Fibroblast of skin of right biceps (primary cell): ENCODE results near the gene BCL7A.
"Not testable (repeated sequence)": the region's sequence is repeated elsewhere in the genome, so short reads cannot be mapped to it uniquely, and the experiment has no call there.

ENCODE experiments used
- DNase-seq: peaks from one replicate; pipeline ENCODE4 v3.0.0-alpha.2; 2013

The BCL7A gene

DNA sequence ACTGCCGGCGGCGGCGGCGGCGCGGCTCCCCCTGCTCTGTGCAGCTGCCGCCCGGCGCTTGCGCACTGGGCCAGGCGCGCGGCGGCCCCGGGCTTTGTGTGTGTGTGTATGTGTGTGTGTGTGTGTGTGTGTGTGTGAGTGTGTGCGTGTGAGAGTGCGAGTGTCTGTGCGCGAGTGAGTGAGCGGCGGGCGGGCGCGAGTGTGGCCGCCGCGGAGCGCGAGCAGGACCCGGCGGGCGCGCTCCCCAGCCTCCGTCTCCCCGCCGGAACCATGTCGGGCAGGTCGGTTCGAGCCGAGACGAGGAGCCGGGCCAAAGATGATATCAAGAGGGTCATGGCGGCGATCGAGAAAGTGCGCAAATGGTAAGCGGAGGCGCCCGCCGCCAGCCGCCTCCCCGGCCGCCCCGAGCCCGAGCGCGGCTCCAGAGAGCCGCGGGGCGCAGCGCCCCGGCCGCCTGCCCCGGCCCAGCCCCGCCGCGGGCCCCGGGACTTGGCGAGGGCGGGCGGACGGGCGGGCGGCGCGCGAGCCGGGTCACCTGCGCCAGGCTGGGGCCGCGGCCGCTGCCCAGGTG is at the start of gene BCL7A:
TSS of gene BCL7A (plus strand) at position 63 of the 571 bp plus-strand sequence. CDS start at position 271, 208 bp downstream.
- DNase-seq: peak; percentile 83

DNA sequence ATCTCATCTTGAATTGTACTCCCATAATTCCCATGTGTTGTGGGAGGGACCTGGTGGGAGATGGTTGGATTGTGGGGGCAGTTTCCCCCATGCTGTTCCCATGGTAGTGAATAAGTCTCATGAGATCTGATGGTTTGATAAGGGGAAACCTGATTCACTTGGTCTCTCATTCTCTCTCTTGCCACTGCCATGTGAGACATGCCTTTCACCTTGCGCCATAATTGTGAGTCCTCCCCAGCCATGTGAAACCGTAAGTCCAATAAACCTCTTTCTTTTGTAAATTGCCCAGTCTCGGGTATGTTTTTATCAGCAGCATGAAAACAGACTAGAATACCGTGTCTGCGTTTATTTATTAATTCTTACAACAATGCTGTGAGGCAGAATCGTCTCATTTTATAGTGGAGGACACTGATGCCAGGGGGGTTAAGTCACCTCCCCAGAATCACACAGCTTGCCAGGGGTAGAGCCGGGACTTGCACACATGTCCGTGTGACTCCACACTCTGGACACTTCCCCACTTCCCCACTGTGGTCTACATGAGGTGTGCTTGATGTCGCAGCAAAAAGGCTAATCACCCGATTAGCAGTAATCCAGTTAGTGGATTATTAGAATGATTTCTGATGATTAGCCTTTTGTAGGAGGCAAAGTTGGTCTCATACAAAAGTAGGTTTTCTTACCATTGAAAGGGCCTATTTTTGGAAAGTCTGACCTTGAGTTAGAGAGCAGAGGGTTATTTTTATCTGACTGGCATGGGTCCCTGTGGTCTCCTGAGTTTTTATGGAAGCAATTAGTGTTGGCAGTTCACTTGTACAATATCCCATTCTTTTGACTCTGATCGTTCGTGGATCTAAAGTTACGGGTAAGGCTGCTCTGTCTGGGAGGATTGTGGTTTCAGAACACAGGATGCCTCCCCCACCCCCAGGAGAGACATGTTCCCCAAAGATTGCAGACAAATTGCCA is 47.4 kb upstream of the BCL7A start:
- no peak for DNase-seq

DNA sequence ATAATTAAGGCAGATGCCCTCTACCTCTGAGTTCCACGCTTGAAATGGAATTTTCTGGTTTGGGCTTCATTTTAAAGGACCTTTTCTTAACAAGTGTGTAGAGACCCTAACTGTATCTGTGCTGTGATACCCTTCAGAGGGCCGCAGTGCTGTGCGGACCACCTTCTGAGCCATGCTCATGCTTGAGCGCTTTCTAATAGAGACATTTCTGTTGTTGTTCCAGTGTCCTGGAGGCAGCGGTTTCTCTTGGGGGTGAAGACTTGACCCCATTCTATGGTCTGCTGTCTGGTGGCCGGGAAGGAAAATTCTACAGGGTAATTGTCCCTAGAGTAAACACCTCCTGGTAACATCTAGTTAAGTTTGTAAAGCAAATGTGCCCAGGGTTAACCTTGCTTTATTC is 46.7 kb upstream of the BCL7A start:
- no peak for DNase-seq

DNA sequence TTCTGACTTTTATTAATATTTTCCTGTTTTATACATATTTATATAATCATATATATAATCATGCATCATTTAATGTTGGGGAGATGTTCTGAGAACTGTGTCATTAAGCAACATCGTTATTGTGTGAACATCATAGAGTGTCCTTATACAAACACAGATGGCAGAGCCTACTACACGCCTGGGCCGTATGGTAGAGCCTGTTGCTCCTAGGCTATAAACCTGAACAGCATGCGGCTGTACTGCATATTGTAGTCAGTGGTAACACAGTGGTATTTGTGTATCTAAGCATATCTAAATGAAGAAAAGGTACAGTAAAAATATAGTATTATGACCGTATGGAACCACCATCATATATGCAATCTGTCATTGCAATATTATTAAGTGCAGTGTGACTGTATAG is 44.7 kb upstream of the BCL7A start:
- DNase-seq: no peak

DNA sequence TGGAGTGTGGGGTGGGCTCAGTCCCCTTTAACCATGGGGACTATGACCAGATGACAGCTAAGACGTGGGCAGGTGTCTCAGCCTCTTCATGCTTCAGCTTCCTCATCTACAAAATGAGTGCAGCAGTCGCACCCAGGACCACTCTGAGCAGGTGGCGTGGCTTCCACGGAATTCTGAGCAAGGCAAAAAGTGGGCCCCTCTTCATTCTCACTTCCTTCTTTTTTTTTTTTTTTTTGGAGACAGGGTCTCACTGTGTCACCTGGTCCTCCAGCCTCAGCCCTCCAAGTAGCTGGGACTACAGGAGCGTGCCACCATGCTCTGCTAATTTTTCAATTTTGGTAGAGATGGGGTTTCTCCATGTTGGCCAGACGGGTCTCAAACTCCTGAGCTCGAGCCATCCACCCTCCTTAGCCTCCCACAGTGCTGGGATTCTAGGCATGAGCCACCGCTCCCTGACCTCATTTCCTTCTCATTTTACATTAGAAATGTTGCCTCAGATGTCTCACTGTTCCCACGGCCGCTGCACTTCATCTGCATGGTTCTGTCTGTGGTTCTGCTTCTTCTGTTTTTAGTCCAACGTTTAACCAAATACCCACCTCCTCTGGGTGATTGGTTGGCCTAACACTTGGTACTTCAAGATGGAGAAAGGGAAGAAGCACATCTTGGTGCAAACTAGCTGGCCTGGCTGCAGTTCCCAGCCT is 41.3 kb upstream of the BCL7A start:
- peak; percentile 42 for DNase-seq

DNA sequence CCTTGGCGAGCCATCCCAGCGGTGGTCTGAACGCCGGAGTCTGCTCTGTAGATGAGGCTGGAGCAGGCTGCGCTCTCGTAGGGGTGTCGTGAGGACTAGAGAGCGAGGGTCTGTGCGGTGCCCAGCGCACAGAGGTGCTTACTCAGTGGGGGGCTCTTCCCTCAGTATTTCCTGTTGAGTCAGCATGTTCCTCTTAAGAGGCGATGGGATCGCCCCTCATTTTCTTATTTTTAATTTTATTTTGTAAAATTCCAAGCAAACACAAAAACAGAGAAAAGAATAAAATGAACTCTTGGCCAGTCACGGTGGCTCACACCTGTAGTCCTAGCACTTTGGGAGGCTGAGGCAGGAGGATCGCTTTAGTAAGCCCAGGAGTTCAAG is 40.8 kb upstream of the BCL7A start:
- no peak for DNase-seq

DNA sequence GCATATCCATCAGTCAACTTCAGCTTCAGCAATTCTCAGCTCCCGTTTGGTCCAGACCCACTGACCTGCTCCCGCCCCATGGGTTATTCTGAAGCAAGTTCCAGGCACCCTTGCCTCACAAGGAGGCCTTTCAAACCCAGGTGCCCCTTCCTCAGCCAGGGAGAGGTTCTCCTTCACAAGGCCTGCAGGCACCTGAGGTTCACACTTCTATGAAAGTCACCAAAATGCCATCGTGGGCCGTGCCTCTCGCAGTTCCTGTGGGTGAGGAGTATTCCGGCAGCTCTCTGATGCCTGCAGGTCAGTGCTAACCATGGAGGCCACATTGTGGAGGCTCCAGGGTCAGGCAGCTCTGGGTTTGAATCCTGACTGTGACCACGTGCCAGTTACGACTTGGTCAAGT is 40.2 kb upstream of the BCL7A start:
- no peak for DNase-seq

DNA sequence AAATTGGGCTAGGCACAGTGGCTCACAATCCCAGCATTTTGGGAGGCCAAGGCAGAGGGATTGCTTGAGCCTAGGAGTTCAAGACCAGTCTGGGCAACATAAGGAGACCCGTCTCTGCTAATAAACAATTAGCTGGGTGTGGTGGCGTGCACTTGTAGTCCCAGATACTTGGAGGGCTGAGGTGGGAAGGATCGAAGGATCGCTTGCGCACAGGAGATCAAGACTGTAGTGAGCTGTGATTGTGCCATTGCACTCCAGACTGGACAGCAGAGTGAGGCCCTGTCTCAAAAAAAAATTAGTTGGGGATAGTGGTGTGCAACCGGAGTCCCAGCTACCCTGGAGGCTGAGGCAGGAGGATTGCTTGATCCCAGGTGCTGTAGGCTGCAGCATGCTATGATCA is 38.7 kb upstream of the BCL7A start:
- no peak for DNase-seq

DNA sequence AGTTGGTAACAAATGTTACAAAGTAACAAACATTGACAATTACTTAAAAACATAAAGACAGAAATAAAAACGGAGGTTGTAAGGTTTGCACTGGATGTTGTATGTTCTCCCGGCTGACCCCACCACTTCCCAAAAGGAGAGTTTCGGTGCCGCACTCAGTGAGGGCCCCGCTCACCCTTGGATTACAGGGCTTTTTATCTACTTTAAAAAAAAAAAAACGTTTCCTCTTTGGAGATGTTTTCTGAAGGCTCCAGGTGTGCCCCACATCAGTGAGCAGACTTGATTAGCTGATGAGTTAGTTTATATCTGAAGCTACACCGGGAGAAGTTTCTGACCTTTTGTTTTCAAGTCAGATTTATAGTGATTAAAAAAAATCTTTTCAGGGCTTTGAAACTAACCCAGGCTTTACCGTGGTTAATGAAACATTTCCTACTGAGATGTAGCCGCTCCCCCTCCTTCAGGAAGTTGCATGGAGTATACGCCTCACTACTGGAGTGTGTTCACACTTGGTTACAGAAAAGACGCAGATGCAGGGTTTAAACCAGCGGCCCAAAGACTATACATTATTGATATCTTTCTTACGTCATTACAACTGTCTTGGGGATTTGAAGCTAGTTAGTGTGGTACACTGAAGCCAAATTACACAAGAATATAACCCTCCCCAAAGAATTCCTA is 38.0 kb upstream of the BCL7A start:
- peak; percentile 28 for DNase-seq

DNA sequence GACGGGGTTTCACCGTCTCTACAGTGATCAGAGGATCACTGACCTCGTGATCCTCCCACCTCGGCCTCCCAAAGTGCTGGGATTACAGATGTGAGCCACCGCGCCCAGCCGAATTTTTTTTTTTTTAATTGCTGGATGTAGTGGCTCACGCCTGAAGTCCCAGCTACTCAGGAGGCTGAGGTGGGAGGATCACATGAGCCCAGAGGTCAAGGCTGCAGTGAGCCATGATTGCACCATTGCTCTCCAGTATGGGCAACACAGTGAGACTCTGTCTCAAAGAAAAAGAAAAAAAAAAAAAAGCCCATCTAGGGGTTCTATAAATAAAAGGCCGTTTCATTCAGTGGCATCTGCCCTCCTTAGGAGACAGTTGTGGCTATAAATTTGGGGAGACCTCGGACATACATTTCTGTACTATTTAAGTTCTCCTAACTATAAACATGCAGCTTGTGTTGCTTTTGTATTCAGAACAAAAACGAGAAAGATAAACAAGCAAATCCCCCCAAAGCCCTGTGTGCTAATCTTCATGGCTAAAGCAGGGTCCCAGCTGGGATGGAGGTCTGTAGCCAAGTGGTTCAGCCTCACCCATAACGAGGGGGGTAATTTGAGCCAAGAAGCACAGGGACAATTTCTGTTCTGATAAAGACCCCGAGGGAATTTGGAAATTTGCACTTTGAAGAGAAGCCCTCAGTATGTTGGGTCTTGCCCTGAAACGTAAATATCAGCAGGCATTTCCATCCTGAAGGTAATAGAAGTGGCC is 35.0 kb upstream of the BCL7A start:
- no peak for DNase-seq

DNA sequence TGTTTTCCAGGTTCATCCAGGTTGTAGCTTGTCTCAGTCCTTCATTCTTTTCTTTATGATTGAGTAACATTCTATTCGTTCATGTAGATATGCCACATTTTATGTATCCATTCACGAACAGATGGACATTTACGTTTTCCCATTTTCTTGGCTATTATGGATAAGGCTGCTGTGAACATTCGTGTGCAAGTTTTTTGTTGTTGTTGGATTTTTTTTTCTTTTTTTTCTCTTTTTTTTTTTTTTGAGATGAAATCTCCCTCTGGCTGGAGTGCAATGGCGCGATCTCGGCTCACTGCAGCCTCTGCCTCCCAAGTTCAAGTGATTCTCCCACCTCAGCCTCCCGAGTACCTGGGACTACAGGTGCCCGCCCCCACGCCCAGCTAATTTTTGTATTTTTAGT is 33.2 kb upstream of the BCL7A start:
- DNase-seq: not testable (repeated sequence)

DNA sequence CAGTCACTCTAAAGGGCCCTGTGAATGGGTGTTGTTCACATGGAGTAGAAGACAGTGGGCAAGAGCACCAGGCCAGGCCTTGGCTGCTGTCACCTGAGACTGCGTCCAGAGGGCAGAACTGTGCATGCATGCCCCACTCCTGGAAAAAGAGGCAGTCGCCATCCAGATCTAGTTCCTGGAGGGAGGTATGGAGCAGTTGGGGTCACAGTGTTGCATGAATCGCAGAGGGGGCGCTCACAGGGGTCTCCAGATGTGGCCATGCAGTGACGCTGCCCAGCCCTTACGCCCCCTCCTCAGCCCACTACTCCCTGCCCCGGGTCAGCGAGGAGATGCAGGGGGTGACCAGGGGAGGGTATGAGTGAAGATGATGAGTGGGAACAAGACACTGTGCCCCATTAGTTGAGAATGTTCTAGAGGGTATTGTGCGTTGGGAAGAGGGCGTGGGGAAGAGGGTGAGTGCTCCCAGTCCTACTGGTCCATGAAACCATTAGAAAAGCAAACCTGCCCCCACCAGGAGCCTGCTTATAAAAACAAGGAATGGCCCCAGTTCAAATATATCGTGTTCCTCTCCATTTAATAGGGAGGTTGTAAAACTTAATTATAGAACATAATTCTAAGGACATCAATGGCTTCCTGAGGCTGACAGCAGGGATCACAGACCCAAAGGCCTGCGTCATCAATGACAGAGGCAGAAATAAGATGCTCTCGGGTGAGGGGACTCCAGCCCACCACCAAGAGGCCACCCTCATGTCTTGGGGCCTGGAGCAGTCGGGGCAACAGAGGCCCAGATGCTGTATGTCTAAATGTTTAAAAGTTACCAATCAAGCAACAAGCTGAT is 32.2 kb upstream of the BCL7A start:
- no peak for DNase-seq

DNA sequence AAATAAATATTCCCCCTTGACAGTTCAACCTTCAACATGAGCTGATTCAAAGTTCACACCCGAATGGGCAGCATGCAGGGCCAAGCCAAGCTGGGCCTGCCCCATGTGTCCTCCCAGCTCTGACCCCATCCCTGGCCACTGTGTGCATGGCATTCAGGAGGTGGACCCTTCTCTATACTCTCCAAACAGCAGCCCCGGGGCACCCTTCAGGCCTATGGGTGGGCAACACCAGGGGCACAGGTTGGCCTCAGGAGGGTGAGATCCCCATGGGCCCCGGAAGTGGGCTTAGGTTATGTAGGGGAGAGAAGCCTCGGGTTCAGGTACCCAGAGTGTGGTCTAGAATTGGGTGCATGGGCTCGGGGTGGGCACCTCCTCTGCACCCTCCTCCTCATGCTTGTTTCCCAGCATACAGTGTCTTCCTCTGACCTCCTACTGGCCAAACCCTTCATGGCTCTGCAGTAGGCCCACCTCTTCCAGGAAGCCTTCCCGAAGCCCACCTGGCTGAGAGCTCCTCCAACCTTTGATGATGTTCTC is 31.5 kb upstream of the BCL7A start:
- DNase-seq: no peak

DNA sequence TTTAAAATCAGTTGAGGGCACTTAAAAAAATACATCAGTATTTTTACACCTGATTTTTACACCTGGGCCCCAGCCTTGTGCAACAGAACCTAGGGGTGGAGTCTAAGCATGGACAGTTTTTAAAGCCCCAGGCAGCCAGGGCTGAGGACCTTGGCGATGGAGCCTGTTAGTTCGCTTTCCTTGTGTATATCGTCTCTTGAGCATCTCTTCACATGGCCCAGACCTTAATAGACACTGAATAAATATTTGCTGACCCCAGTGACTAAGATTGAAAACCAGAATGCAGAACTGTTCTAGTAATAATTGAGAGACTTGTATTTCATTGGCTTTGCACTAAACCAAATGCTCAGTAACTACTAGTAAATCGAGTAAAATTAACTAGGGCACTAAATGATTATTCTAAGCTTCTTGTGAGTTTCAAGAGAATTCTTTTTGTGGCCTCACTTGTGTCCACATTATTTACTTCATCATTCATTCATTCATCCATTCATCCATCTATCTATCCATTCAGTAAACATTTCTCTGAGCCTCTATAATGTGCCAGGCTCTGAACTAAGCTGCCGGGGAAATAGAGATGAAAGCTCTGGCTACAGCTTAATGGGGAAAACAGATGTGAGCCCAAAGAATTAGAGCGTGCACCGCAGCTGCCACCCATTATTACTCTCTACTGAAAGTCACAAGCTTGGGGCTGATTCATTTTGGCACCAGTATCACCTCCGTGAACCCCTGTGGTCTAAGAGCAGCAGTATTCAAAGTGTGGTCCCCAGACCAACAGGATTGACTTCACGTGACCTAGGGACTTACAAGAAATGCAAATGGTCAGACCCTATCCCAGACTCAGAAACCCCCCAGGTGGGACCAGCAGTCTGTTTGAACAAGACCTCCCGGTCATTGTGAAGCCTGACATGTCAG is 30.7 kb upstream of the BCL7A start:
- DNase-seq: peak; percentile 48

DNA sequence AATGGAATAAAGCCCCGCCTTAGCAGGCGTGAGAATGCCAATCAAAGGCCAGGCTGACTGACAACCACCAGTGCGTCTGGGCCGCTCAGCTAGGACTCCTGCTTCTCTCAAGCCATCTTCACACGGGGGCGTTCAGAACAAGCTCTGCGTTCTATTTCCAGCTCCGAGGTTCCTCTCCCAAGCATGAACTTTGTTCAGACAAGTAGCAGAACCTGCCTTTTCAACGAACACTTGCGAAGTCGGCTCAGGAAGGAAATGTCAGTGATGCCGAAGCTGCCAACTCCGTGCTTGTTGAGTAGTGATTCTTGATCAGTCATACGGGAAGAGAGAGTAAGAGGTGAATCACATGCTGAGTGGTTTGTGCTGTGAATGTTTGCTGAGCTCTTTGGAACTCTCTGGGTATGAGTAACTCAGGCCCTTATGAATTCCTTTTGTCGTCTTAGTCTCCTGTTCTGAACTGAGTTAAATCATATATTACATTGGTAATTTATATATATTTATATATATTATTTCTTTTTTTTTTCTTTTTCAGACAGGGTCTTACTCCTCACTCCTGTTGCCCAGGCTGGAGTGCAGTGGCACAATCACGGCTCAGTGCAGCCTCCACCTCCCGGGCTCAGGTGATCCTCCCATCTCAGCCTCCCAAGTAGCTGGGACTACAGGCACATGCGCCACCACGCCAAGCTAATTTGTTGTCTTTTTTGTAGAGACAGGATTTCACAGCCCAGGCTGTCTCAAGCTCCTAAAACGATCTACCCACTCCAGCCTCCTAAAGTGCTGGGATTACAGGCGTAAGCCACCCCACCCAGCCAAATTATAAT is 29.4 kb upstream of the BCL7A start:
- peak; percentile 99 for DNase-seq

DNA sequence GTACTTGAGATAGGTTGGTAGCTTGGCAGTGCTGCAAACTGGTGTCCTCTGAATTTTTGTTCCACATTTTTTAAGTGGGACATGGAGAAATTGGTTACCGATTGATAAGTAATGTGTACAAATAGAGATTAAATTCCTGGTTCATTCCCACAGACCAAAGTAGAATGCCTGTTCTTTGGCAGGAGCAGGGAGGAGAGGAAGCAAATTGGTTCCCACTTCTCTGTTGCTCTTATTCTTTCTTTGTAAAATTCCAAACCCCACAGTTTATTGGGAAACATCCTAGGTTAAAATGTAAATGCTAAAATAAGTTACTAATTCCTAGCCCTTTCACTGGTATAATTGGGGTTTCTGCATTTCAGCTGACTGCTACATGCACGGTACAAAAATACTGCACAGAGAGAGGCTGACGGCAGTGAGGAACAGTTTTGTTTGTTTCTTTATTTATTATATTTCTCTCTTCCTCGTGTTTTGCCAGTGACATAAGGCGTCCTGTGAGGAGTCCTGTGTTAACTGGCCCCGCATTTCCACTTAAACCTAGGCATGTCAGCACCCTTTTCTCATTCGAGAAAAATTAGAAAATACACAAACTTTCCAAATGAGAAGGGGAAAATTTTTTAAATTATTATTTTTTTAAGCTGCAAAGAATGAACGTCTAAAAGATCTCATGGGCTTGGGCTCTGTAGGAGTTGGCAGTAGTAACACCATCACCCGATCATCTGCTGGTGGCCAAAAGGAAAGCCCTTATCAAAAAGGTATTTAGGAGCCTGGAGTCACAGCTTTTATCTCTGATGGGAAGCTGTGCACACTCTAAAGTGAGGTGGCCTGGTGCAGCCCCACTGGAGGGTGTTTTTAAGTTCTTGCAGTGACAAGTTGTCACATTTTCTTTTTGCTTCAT is 25.4 kb upstream of the BCL7A start:
- no peak for DNase-seq

DNA sequence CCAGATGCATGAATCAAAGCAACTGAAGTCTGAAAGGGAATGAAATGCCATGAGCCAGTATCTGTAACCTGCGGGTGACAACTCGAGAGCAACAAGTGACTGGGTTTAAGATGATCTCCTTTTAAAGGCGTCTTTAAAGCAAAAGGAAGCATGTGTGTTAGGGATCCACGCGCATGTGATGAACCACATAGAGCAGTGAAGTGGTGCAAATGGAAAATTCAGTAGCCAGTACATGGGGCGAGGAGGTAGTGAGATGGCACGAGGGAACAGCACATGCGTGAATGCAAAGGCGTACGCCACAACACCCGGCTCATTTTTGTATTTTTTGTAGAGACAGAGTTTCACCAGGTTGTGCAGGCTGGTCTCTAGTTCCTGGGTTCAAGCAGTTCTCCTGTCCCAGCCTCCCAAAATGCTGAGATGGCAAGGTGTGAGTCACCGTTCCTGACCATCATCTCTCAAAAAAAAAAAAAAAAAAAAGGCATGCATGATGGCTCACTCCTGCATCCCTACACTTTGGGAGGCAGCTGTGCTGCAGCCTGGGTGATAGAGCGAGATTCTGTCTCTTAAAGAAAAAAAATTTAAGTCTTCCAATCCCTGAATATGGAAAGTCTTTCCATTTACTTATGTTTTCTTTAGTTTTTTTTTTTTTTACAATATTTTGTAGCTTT is 24.6 kb upstream of the BCL7A start:
- peak; percentile 51 for DNase-seq
